Measurements from ENCODE around the gene MEOX1.

Gene MEOX1

DNA sequence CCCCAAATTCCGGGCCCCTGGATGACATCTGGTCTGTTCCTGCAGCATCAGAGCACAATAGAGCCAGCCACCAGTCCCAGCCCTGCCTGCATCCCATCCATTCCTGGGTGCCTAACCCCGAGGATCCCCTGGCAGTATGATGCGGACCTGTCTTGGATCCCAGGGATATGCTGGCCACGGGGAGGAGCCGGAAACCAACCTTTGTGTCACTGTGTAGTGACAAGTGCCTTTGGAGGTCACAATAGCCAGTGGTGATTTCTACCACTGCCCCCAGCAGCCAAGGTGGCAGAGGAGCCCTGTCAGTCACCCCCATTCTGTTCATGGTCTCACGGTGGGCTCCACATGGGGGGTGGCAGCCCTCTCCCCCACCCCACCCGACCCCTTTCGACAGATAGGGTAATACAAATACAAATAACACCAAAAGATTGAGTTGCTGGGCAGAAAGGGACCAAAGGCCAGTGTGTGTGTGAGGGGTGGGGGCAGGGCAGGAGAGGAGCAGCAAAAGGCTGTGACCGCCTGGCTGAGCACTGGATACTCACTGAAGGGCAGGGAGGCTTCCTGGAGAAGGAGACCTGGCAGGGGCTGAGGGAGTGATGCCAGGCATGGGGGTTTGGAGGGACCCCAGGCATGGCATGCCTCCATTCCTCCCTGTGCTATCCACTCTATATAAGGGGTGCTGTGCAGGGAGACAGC, 29.0 kb upstream of the MEOX1 start:
- TF ChIP-seq SIN3A (IDR thresholded peaks at IDR 0.05; ENCODE audit: borderline replicate concordance, insufficient read depth, low read length) = no peak

- TF ChIP-seq FOXP2 (optimal IDR thresholded peaks at IDR 0.05; ENCODE audit: borderline replicate concordance, extremely low read depth, extremely low read length, insufficient read depth) (no peak), REST (IDR thresholded peaks at IDR 0.05; ENCODE audit: insufficient read depth in 1 of 2, low read depth in 2 of 2, low read length in 2 of 2) (no peak), SIN3A (IDR thresholded peaks at IDR 0.05; ENCODE audit: borderline replicate concordance, insufficient read depth, low read length) (no peak), POLR2AphosphoS5 (IDR thresholded peaks at IDR 0.05; ENCODE audit: low read depth, low read length) (no peak), TAF1 (IDR thresholded peaks at IDR 0.05; ENCODE audit: borderline replicate concordance, insufficient read depth, low read length) (no peak)
Observed at GRCh38 chr17:43689814-43690213, 28.1 kb upstream of the MEOX1 start.

GRCh38 chr17:43689131-43689530, 27.4 kb upstream of the MEOX1 start:
- no peak for TF ChIP-seq SIN3A (IDR thresholded peaks at IDR 0.05; ENCODE audit: borderline replicate concordance, insufficient read depth, low read length)
- TF ChIP-seq REST (IDR thresholded peaks at IDR 0.05; ENCODE audit: insufficient read depth in 1 of 2, low read depth in 2 of 2, low read length in 2 of 2) = no peak

DNA sequence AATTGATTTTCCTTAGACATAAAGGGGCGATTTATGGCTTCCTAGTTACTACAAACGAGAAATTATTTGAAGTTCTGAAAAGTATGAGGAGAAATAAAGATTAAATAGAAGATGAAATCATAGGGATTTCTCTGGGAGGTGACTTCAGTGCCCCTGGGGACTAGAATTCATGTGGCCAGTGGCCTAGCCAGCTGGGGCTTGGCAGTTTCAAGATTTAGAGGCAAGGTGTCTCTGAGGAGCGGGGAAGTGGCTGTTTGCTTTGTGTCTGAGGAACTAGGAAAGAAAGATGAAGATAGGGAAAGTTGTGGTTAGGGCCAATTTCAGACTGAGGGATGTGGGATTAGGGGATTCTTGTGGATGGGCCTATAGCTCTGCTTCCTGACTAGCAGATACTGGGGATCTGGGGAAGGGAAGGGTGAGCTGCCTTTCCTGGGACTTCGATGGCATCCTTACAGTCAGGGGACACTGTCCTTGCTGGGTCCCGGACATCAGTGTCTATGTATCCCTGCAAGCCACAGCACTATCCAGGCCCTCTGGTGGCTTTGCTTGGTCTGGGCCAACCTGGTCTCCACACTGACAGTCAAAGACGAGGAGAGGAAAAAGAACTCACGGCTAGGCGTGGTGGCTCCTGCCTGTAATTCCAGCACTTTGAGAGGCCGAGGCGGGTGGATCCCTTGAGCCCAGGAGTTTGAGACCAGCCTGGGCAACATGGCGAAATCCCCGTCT, 22.4 kb upstream of the MEOX1 start:
- no peak for TF ChIP-seq REST (IDR thresholded peaks at IDR 0.05; ENCODE audit: insufficient read depth in 1 of 2, low read depth in 2 of 2, low read length in 2 of 2)
- TF ChIP-seq SIN3A (IDR thresholded peaks at IDR 0.05; ENCODE audit: borderline replicate concordance, insufficient read depth, low read length) = no peak
- no peak for TF ChIP-seq FOXP2 (optimal IDR thresholded peaks at IDR 0.05; ENCODE audit: borderline replicate concordance, extremely low read depth, extremely low read length, insufficient read depth)
- no peak for TF ChIP-seq POLR2AphosphoS5 (IDR thresholded peaks at IDR 0.05; ENCODE audit: low read depth, low read length)
- TF ChIP-seq TAF1 (IDR thresholded peaks at IDR 0.05; ENCODE audit: borderline replicate concordance, insufficient read depth, low read length) = no peak

DNA sequence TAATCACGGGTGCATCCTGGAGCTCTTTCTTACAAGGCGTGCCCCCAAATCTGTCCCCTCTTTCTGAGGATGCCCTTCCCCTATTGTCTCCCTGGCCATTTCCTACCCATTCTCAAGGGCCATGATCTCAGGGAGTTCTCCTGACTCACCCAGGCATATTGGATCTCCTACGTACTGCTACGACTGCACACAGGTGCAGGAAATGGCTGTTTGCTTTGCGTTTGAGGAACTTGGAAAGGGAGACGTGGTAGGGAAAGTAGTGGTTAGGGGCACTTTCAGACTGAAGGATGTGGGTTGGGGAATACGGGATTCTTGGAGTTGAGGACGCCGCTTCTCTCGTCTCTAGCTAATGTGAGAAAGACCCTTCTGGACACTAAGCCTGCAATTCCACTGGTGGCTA, 18.7 kb upstream of the MEOX1 start:
- TF ChIP-seq TAF1 (IDR thresholded peaks at IDR 0.05; ENCODE audit: borderline replicate concordance, insufficient read depth, low read length) (no peak), FOXP2 (optimal IDR thresholded peaks at IDR 0.05; ENCODE audit: borderline replicate concordance, extremely low read depth, extremely low read length, insufficient read depth) (no peak), REST (IDR thresholded peaks at IDR 0.05; ENCODE audit: insufficient read depth in 1 of 2, low read depth in 2 of 2, low read length in 2 of 2) (no peak), SIN3A (IDR thresholded peaks at IDR 0.05; ENCODE audit: borderline replicate concordance, insufficient read depth, low read length) (no peak), POLR2AphosphoS5 (IDR thresholded peaks at IDR 0.05; ENCODE audit: low read depth, low read length) (no peak)
